Activated CD4-positive, alpha-beta T cell treated with anti-CD3 and anti-CD28 coated beads, Interleukin-2, amount 50 U/mL, for 24 hours (primary cell): ENCODE data around the gene PSD.
"Not testable (repeated sequence)": the region's sequence is repeated elsewhere in the genome, so short reads cannot be mapped to it uniquely, and the experiment has no call there.

Experiments used
- DNase-seq, 2 donors: peaks; one replicate each; pipeline ENCODE4 v3.0.0-alpha.2; 2020; ENCODE audit warnings: low read depth in 1 of 2, low spot score in 1 of 2

PSD gene

GRCh38 chr10:102418622-102419268 is at the start of gene PSD:
PSD (minus strand) TSS chr10:102418785; CDS start chr10:102417038, 1,747 bp downstream.
- DNase-seq = no peak

DNA sequence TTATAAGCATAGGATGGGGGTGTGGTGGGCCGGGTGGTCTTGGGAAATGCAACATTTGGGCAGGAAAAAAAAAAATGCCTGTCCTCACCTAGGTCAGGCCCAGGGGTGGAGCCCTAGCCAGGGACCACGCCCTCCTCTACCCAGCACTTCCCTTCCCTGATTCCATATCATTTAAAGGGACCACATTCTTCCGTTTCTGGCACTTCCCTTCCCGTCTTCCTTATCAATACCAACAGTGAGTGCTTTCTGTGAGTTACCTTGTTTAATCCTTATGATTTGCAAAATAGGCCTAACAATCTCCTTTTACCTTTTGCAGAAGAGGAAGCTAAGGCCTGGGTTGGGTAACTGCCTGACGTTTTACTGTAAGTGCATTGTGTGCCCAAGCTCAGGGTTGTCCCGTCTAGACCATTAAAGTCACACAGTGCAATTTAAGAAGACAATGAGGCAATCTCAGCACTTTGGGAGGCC is 49.4 kb upstream of the PSD start:
- DNase-seq = no peak

DNA sequence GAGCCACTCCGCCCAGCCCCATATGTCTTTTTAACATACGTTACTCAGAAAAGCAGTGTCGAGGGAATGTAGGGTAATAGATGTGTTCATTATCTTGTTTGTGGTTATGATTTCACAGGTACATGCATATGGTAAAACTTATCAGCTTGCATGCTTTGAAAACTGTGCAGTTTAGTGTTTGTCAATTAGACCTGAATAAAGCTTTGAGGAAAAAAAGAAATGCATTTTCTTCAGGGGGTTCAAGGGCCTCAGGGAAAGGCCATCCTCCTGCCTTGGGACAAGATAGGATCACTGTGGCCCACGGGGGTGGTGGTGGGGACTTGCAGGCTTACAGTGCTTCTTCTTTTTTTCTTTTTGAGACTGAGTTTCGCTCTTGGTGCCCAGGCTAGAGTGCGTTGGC is 48.7 kb upstream of the PSD start:
- DNase-seq = no peak

GRCh38 chr10:102465466-102465865 is 46.9 kb upstream of the PSD start:
- DNase-seq = no peak

- DNase-seq = no peak
These were observed 45.4 kb upstream of the PSD start for GRCh38 chr10:102463983-102464382.

DNA sequence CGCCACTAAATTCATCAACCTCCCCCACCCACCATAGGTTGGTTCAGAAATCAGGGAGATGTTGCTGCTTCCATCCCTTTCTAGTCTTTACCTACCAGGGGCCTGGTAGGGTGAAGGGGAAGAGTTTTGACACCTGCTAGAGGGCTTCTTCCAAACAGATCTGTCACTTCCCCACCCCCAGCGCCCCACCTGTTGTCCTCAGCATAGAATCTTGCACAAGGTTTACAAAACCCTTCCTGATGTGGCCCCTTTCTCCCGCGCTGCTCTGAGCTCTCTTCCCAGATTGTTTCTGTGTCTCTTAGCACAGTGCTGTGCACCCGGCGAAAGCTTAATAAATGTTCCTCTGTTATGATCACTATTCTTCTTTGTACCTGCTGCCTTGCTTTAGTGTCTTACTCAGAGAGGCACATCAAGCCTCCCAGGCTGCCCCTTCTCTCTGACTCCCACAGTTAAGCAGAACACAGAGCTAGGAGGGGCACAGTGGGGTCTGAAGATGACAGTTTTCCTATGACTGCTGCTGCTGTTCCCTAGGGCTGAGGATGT is 44.0 kb upstream of the PSD start:
- DNase-seq = no peak

DNA sequence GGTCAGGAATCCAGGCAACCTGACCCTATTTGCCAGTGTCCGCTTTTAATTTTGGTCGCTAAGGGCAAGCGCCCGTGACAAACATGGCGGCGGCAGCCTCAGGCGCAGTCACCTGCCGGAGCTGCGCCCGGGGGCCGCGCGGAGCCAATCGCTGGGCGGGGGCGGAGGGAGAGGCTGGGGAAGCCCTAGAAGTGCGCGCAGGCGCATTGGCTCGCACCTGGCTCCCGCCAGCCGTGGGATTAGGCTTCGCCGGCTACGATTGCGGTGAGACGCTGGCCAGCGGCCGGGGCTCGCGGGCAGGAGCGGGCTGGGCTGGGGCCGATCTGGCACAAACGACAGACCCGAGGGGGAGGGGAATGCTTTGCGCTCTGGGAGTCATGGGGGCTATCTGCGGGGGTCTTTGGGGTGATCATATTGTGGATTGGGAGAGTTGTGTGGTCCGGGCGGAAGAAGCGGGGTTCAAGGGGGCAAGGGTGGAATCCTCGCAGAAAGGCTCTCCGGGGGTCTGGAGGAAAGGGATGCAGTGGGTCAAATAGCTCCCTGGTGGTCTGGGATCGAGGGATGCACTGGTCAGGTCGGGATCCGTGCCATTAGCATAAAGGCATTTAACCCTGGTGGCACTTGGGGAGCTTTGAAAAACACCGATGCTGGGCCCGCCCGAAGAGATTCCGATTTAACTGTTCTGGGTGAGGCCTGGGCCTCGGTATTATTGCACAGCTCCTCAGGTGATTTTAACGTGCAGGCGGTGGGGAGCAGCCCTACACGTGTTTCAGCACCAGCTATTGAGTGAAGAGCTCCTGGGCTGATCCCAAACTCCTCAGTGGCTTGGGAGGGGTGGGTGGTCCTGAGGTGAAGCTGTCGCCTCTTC is 42.8 kb upstream of the PSD start:
- peak; percentile 86 to 87 for DNase-seq

- DNase-seq = no peak
These were observed 42.2 kb upstream of the PSD start for GRCh38 chr10:102460836-102461186.

- DNase-seq = no peak
These were observed 40.1 kb upstream of the PSD start for GRCh38 chr10:102458656-102459055.

- no peak for DNase-seq
These were observed 39.1 kb upstream of the PSD start for GRCh38 chr10:102457591-102458150.

GRCh38 chr10:102455893-102456471 is 37.4 kb upstream of the PSD start:
- no peak for DNase-seq

DNA sequence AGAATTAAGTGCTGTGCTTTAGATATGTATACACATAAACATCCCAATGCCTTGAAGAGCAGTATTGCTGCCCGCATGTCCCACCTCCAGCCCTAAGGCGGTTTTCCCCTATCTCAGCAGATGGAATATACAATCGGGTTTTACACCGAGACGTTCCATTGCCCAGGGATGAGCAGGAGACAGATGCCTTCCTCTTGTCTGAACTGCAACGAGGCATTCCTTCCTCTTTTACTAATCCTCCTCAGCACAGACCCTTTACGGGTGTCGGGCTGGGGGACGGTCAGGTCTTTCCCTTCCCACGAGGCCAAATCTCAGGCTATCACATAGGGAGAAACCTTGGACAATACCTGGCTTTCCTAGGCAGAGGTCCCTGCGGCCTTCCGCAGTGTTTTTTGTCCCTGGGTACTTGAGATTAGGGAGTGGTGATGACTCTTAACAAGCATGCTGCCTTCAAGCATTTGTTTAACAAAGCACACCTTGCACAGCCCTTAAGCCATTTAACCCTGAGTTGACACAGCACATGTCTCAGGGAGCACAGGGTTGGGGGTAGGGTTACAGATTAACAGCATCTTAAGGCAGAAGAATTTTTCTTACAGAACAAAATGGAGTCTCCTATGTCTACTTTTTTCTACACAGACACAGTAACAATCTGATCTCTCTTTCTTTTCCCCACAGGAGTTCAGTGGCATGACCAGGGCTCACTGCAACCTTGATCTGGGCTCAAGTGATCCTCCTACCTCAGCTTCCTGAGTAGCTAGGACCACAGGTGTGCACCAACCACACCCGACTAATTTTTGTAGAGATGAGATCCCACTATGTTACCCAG is 36.3 kb upstream of the PSD start:
- not testable (repeated sequence) for DNase-seq

- DNase-seq = no peak
These were observed 34.9 kb upstream of the PSD start for GRCh38 chr10:102453502-102453901.

DNA sequence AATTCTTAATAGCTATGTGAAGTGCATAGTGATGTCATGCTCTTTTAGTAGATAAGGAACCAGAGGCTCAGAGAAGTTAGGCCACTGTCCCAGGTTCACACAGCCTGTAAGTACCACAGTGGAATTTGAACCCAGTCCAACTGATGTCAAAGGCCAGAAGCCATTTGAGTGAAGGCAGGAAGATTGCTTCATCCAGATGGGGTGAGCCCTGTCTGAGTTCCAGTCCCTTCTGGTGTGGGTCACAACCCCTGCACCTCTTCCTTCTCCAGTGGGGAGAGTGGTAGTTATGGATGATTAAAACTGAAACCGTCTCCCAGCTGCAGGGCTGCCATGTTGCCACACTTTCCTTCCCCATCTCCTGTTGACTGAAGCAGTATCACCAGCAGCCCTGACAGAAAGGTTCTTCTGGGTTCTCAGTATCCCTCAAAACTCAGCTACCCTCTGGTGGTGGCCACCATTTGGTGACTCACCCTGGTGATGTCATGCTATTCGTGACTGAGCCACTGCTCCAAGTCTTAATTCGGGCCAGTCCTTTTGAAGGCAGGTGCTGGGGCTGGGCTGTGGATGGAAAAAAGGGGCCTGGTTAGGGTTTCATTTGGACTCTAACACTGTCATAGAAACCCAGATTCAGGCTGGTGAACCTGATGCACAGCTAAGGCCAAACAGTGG is 34.2 kb upstream of the PSD start:
- peak in 1 of 2 donors; percentile 68 for DNase-seq

GRCh38 chr10:102451105-102451969 is 32.8 kb upstream of the PSD start, which contains the start of gene C10orf95:
C10orf95 (minus strand) TSS chr10:102451543; CDS start chr10:102451093, 450 bp downstream.
- no peak for DNase-seq

DNA sequence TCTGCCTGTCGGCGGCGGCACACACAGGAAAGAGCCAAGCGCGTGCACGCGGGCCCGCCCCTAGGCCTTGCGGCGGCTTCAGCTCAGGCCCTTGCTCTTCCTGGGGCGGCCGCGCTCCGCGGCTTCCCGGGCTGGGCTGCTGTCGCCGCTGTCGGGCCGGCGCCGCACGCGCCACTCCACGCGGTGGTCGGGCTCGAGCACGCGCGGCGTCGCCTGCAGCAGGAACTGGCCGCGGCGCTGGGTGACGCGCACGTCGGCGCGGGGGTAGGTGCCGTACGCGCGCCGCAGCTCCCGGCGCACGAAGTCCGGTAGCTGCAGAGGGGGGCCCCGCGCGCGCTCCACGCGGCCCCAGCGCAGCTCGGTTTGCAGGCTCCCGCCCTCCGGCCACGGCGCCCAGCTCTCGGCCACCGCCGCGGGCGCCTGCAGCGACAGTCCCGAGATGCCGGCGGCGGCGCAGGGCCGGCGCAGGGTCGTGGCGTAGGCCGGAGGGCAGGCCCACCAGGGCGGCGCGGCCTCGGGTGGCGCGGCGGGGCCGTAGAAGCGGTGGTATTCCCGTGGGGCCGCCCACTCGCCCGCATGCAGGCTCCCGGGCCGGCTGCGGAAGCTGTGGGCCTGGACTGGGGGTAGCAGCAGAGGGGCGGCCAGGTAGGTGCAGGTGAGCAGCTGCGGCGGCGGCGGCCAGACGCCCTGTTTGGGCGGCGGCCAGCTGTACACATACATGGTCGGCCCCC is 32.0 kb upstream of the PSD start:
- DNase-seq = peak; percentile 65 to 68

DNA sequence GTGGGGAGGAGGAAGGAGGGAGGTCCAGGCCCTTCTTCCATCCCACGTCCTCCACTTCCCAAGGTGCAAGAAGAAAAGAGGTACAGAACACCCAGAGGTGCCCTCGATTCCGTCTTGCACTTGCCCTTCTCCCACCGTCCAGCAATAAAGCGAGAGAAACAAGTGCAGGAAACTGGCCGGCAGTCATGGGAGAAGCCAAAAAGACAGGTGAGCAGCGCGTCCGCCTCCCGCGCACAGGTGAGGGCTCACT is 31.5 kb upstream of the PSD start:
- no peak for DNase-seq

DNA sequence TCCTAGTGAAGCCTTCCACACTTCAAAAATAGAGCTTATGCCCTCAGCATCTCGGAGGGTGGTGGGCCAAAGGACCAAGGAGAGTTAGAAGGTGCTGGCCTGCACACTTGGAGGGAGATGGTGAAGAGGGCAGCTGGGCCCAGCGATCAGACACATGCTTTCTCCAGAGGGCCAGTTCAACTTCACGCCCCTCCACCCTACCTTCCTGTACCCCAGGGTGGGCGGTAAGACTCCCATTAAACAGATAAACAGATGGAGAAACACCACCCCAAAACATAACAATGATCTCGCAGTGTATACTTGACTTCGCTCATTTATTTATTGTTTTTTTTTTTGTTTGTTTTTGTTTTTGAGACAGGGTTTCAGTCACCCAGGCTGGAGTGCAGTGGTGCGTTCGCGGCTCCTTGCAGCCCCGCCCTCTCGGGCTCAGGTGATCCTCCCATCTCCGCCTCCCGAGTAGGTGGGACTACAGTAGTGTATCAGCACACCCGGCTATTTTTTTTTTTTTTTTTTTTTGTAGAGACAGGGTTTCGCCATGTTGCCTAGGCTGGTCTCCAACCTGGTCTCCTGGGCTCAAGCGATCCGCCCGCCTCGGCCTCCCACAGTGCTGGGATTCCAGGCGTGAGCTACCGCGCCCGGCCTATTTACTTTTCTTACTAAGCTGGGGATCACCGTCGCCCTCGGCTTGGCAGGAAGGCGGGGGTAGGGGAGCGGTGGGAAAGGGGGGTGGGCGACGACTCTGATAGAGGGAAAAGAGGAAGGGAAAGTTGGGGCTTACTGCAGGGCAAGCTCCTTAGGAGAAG is 30.9 kb upstream of the PSD start:
- DNase-seq = peak; percentile 57 to 81
